SK-N-MC (cell line): Measurements from ENCODE around the gene NXN.
A peak's percentile ranks its signal among the peaks of the same experiment; 100 is the strongest.
"Not testable (repeated sequence)": the region's sequence is repeated elsewhere in the genome, so short reads cannot be mapped to it uniquely, and the experiment has no call there.

Source experiments
- DNase-seq: peaks from one replicate; pipeline ENCODE4 v3.0.0-alpha.2; 2011; ENCODE audit warnings: low read depth, low spot score
- H3K27ac ChIP-seq: fragments of 200-600 bp; sonication (generic); 2 replicates; pipeline ENCODE4 v1.5.1; 2016; ENCODE audit warnings: mixed run types
- H3K36me3 ChIP-seq: fragments of 200-600 bp; sonication (generic); 2 replicates; pipeline ENCODE4 v1.6.1; 2017; ENCODE audit warnings: antibody characterized with exemption, low read length, mixed read lengths; ENCODE audit not compliant: insufficient read depth
- H3K4me3 ChIP-seq: fragments of 200-600 bp; sonication (generic); 2 replicates; pipeline ENCODE4 v1.5.1; 2016
- H3K9ac ChIP-seq: fragments of 200-600 bp; sonication (generic); 2 replicates; pipeline ENCODE4 v1.8.0; 2017; ENCODE audit warnings: mixed run types, mixed read lengths; ENCODE audit not compliant: insufficient read length
- H3K9me3 ChIP-seq: fragments of 200-600 bp; sonication (generic); 2 replicates; pipeline ENCODE4 v1.6.1; 2017; ENCODE audit warnings: low read depth, mild to moderate bottlenecking, antibody characterized with exemption, low read length, moderate library complexity, mixed read lengths
- EZH2 ChIP-seq: fragments of 200-600 bp; sonication (generic); IDR thresholded peaks from one replicate; pipeline ENCODE4 v1.6.1; 2017; ENCODE audit warnings: antibody characterized with exemption
- FOXP2 ChIP-seq: optimal IDR thresholded peaks from 2 replicates; pipeline ENCODE3; 2011; ENCODE audit warnings: mild to moderate bottlenecking, moderate library complexity; ENCODE audit not compliant: insufficient read depth; ENCODE audit errors: extremely low read length, control extremely low read depth
- POLR2AphosphoS5 ChIP-seq: IDR thresholded peaks from 2 replicates; pipeline ENCODE4 v1.6.1; 2012; ENCODE audit warnings: mild to moderate bottlenecking, low read depth, low read length, borderline replicate concordance

Gene NXN

GRCh38 chr17:916315-916714, 63.3 kb downstream of the NXN start:
- TF ChIP-seq EZH2 (no peak), FOXP2 (no peak), POLR2AphosphoS5 (no peak)
- peak overlapping the region; percentile 27 for H3K9ac ChIP-seq
- no peak for DNase-seq

DNA sequence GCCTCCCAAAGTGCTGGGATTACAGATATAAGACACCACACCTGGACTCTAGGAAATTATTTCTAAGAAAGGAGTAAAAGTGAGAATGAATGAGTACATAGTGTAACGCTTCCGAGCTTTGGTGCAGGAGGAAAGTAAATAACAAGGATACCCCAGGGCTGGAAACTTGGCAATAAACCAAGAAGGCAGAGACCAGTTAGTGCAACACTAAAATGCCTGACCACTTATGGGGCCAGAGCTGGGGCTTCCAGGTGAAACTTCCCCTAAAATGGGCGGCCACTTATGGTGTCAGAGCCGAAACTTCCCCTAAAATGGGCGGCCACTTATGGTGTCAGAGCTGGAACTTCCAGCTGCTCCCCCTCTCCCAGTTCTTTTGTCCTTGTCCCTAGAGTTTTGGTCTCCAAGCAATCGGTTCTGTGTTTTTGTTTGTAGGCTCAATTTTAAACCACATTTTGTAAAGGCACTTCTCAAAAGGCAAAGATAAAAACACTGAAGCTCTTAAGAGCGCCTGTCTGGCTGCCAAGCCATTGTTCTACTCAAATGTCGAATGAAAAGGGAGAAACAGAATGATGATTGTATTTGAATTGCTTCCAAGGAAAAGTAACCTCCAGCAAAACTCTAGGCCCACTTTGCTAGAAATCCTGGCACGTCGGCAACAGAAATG, 63.9 kb downstream of the NXN start:
- DNase-seq: peak; percentile 3
- no peaks in the 10 kb centered on the region for H3K9me3 ChIP-seq
- H3K36me3 ChIP-seq: no peaks in the 10 kb centered on the region
- H3K4me3 ChIP-seq: peak overlapping the region; percentile 46
- peak overlapping the region; percentile 93 for H3K27ac ChIP-seq
- TF ChIP-seq FOXP2 (no peak), EZH2 (no peak), POLR2AphosphoS5 (no peak)
- H3K9ac ChIP-seq: peak overlapping the region; percentile 27

More at GRCh38 chr17:916315-916714, 63.3 kb downstream of the NXN start:
- Histone ChIP-seq H3K4me3 (peak overlapping the region; percentile 46), H3K9me3 (no peaks in the 10 kb centered on the region), H3K36me3 (no peaks in the 10 kb centered on the region), H3K27ac (peak overlapping the region; percentile 93)

GRCh38 chr17:914561-914960, 65.0 kb downstream of the NXN start:
- TF ChIP-seq EZH2: no peak
- TF ChIP-seq FOXP2: no peak
- no peak overlapping the region for H3K27ac ChIP-seq
- H3K9ac ChIP-seq: no peak overlapping the region
- no peak for DNase-seq
- H3K36me3 ChIP-seq: no peaks in the 10 kb centered on the region
- no peak overlapping the region for H3K4me3 ChIP-seq
- no peaks in the 10 kb centered on the region for H3K9me3 ChIP-seq

DNA sequence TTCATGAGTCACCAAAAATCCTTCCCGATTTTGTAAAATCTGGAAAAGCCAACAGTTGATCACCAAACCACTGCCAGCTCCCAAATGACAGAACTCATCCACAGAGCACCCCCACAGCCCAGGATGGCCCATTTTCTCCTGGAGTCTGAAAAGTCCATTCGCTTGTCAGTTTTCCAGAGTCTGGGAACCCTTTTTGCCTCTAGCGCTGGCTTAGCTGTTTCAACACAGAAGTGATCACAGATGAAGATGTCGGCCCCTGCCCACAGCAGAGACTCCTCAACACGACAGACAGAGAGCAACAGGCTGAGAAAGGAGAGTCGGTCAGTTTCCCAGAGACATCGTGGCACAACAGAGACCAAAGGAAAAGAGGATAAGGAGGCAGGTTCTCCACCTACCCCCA, 66.4 kb downstream of the NXN start:
- no peak for DNase-seq
- Histone ChIP-seq H3K27ac (0 out of 2 replicates have a peak overlapping the region, but pooled peaks have one; percentile 62), H3K4me3 (no peak overlapping the region), H3K9me3 (no peaks in the 10 kb centered on the region), H3K36me3 (no peaks in the 10 kb centered on the region), H3K9ac (no peak overlapping the region)
- TF ChIP-seq FOXP2: no peak
- TF ChIP-seq POLR2AphosphoS5: no peak
- TF ChIP-seq EZH2: no peak

DNA sequence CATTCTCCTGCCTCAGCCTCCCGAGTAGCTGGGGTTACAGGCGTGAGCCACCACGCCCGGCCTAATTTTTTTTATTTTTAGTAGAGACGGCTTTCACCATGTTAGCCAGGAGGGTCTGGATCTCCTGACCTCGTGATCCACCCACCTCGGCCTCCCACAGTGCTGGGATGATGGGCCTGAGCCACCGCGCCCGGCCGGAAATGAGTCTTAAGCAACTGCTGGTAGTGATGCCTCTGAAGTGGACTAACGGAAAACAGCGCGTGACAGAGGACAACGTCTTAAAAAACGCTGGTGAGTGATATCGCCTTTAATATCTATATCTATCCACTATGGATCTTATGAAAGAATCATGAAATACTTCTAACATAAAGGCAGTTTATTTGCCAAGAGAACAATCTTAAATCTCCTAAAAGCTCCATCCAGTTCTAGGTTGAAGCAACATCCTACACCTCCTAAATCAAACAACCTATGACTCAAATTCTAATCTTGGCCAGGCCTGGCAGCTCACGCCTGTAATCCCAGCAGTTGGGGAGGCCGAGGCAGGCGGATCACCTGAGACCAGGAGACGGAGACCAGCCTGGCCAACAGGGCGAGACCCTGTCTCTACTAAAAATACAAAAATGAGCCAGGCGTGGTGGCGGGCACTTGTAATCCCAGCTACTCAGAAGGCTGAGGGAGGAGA, 69.8 kb downstream of the NXN start:
- Histone ChIP-seq H3K4me3 (no peak overlapping the region), H3K9me3 (no peaks in the 10 kb centered on the region), H3K27ac (no peak overlapping the region), H3K36me3 (no peaks in the 10 kb centered on the region), H3K9ac (no peak overlapping the region)
- DNase-seq: no peak
- no peak for TF ChIP-seq FOXP2
- no peak for TF ChIP-seq EZH2
- no peak for TF ChIP-seq POLR2AphosphoS5

DNA sequence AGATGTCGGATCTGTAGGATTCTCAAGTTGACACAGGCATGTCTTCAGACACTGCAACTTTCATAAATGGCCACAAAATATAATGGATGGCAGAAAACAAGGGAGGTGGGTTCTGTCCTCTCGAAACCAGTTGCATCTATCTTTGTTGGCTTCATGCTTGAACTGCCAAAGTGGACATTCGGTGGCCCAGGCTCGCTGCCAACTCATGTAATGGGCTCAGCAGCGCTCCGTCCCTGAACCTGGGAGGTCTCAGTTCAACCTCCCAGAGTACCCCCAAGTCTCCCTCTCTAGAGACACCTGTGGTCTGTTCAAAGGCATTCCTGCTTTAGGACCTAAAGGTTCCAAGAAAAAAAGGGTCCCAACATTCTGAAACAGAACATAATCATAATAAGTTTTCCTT, 71.9 kb downstream of the NXN start:
- Histone ChIP-seq H3K27ac (no peak overlapping the region), H3K4me3 (no peak overlapping the region), H3K9ac (no peak overlapping the region), H3K36me3 (no peaks in the 10 kb centered on the region), H3K9me3 (no peaks in the 10 kb centered on the region)
- no peak for TF ChIP-seq EZH2
- no peak for TF ChIP-seq POLR2AphosphoS5
- no peak for TF ChIP-seq FOXP2
- no peak for DNase-seq

DNA sequence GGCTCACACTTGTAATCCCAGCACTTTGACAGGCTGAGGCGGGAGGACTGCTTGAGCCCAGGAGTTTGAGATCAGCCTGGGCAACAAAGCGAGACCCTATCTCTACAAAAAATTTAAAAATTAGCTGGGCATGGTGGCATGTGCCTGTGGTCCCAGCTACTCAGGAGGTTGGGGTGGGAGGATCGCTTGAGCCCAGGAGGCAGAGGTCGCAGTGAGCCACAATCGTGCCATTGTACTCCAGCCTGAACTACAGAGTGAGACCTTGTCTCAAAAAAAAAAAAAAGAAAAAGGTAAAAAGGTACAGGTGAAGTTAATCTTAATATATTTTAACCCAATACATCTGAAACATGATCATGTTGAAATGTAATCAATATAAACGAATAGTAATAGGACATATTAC, 73.9 kb downstream of the NXN start:
- H3K27ac ChIP-seq, H3K9me3 ChIP-seq, H3K9ac ChIP-seq, DNase-seq, H3K36me3 ChIP-seq, H3K4me3 ChIP-seq: not testable (repeated sequence)

DNA sequence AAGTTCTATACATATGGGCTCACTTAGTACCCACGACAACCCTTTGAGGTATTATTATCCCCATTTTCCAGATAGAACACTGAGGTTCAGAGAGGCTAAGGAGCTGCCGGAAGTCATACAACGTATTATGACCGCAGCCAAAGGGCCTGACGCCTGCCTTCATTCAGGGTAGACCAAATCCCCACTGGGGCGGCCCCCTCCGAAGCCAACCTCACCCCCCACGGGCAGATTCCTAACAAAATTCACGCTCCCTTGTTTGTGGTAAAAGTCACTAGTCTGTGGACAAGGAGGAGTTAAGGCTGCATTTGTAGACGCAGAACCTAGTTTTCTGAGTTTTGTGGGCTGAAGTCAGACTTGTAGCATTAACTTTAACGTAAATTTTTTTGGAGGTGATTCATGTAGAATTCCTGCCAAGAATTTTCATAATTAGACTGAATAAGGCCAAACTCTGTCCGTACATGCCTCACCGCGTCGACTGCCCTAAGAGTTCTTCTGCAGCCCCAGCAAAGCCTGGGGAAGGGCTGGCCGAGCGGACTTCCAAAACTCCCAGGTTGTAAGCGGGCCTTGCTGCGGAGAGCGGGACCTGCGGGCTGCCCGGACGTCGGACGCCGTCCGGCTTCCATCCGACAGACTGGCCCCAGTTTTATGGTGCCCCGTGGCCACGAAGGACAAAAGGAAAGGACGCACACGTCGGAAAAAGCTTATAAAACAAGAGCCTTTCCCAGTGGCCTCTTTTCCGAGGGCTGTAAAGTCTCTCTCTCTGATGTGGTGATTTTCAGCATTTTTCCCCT, 75.7 kb downstream of the NXN start:
- no peak for DNase-seq
- Histone ChIP-seq H3K36me3 (no peaks in the 10 kb centered on the region), H3K4me3 (no peak overlapping the region), H3K9me3 (no peaks in the 10 kb centered on the region), H3K9ac (no peak overlapping the region), H3K27ac (no peak overlapping the region)
- TF ChIP-seq POLR2AphosphoS5 (no peak), FOXP2 (no peak), EZH2 (no peak)
